HG02610 (cell line): Measurements from ENCODE around the gene LCN2.
"Not testable (repeated sequence)": the region's sequence is repeated elsewhere in the genome, so short reads cannot be mapped to it uniquely, and the experiment has no call there.

ENCODE experiments used
- ATAC-seq: cut with Tn5 transposase; IDR thresholded peaks from one replicate; pipeline ENCODE4 v1.9.1; 2021; ENCODE audit warnings: mild to moderate bottlenecking, moderate library complexity; ENCODE audit not compliant: unreplicated experiment

LCN2 gene

DNA sequence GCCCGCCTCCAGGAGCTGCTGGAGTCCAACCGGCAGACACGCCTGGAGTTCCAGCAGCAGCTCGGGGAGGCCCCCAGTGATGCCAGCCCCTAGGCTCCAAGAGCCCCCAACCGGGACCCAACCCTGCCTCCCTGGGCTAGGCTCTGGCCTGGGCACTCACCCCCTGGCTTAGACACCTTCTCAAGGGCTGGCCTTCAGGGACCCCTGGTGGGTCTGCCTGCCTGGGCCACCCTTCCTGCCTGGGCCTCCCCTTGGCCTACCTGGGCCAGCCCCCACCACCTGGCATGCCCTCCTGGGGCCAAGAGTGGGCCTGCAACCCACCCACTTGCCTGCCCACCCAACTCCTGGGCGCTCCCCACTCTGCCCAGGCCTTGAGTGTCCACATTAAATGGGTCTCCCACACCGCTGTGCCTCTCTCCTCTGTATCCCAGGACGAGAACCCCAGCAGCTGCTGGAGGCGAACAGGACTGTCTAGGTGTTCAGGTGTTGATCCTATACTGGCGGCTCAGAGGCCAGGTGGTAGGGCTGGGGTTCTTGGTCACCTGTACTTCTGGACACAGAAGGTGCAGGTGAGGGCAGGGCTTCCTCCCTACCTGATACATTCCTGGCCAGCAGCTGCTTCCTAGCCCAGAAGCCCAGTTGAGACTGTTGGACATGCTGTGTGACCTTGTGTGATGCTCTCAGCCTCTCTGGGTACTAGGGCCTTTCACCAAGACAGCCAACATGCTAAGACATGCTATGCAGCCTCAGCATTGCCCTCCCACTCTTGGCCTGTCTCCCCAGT lies 14.5 kb downstream of the LCN2 start:
- ATAC-seq, result no peak

DNA sequence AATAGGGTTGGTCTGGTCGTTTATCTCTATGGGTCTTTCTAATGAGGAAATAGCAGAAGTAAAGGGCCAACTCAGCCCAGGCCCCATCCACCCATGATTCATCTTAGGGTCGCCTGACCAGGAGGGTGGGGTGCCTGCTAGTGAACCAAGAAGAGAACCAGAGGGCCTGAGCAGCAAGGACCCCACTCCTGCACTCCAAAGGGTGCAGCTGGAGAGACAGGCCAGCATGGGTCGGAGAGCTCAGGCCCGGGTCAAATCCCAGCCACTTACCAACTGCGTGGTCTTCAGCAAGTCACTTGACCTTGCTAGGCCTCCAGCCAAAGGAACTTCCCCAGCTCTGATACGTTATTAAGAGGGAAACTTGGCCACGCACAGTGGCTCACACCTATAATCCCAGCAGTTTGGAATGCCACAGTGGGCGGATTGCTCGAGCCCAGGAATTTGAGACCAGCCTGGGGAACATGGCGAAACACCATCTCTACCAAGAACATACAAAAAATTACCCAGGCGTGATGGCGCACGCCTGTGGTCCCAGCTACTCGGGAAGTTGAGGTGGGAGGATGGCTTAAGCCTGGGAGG lies 15.1 kb downstream of the LCN2 start:
- ATAC-seq, result no peak

DNA sequence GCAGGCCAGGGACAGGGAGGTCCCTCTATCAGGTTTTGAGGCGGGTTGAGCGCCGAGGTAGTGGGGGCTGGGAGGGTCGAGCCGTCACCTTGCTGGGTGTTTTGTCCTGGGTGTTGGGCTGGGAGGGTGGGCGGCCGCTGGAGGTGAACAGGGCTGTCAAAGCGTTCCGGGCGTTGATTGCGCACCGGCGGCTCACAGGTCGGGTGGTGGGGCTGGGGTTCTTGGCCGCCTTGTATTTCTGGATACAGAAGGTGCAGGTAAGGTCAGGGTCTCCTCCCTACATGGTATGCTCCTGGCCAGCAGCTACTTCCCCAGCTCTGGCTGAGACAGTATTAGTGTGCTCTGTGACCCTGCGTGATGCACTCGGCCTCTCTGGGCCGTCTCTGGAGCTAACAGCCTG lies 16.9 kb downstream of the LCN2 start:
- no peak for ATAC-seq

DNA sequence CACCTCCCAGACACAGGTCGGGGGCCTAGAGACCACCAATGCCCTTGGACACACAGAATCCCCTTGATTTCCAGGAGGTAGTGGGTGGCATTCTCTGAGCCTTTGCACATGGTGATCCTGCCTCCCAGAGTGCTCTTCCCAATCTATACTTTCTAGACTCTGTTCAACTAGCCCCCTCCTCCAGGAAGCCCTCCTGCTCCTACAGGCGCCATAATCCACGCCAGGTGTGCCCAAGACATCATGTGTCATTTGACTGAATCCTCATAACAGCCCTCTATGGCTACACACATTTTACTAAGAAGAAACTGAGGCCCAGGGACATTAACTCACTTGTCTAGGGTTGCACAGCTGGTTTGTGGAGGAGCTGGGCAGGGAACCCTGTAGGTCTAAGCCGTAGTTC lies 18.0 kb downstream of the LCN2 start:
- ATAC-seq, result no peak

DNA sequence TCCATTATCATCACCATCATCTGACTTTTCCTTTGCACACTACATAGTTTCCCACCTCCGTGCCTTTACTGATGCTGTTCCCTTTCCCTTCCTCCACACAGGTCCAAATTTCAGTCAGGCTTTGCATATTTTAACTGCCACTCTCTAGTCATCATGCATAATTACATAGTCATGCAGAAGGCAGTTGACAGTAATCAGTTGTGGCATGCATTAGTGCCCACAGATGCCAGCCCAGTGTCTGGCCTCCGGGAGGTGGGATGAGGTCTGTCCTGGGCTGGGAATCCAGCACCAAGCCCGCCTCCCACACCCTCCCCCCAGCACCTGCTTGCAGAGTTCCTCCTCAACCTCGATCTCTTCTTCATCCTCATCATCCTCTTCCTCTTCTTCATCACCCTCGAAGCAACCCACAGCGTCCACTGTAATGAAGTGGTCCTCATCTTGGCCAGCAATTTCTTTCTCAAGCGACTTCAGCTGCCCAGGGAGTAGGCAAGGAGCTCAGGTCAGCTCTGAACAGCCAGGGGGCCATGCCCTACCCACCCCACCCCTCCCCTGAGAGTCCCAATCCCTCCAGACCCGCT lies 19.6 kb downstream of the LCN2 start:
- no peak for ATAC-seq

DNA sequence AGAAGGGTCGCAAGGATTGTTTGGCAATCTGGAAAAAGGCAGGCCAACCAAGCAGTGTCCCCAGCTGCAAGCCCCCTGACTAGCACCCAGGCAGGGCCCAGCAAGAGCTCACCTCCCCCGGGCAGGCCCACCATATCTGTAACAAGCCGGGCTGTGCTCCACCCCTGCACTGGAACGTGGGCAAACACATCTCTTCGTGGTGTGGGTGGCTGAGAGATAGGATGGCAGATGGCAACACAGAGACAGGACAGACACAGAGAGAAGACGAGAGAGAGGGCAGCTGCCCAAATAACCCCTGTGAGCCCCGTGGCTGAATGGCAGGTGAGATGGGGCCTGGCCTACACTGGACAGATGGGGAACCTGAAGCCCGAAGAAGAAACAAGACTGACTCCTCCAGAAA lies 20.2 kb downstream of the LCN2 start:
- ATAC-seq, result no peak

DNA sequence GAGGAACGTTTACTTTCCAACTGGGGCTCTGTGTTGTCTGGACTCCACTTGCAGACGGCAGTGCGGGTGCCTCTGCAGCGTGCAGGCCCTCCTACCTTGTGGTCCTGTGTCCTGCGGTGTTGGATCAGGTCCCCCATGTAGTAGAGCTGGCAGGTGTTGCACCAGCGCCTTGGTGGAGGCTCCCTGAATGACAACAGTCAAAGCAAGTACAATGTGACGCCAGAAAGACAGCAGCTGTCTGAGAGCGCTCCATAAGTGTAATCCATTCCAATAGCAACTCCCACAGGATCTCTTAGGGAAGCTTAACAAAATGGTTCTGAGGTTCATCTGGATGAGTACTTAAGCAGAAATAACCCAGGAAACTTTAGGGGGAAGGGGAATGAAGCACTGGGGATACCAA lies 20.7 kb downstream of the LCN2 start:
- no peak for ATAC-seq

DNA sequence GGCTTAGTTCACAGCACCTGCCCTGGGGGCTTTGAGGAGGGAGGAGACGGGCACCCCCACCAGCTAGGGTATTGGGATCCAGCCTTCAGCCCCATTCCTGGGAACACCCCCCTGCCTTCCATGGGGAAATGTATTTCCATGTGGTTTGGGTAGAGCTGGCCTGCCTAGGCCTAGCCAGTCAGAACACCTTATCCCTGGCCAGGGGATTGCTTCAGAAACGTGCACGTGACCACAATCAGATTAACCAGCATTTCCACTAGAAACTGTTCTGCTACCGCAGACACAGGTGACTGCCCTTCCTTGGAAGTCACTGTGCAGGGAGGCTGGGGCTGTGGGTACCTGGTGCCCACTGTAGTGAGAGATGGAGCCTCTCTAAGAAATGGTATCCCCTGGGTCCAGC lies 24.8 kb downstream of the LCN2 start:
- ATAC-seq, result no peak

DNA sequence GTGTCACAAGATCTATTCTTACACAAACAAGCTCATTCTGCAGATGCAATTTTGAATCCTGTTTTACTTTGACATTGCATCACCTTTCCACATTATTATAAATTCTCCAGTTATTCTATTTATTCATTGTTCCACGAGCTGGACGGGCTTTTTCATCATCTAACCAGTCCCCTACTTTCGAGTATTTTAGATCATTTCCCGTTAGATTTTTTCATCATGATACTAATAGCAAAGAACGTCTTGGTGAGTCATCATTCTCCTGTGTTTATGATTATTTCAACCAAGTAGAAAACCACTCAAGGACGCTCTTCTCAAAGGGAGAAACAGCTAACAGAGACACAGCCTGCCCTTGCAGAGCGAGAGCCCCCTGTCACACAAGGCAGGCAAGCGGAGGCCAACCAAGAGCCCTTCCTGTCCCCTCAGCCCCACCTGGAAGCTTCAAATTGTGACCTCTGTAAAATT lies 25.9 kb downstream of the LCN2 start:
- no peak for ATAC-seq

DNA sequence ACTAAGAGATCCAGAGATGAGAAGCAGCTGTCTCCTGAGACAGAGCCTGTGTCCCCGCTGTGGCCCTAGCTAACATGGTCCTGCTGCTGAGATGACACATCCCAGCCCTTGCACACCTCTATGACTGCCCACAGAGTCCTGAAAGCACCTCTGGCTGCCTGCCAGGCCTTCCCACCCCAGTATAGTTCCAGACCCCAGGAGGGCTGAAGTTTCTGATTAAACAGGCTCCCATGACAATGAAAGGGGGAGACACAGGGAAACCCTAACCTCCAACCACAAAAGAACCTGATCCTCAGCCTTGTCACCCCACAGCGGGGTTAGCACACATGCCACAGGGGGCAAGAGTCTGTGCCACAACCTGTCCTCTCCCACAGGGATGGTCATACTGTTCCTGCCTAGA lies 26.5 kb downstream of the LCN2 start:
- no peak for ATAC-seq

DNA sequence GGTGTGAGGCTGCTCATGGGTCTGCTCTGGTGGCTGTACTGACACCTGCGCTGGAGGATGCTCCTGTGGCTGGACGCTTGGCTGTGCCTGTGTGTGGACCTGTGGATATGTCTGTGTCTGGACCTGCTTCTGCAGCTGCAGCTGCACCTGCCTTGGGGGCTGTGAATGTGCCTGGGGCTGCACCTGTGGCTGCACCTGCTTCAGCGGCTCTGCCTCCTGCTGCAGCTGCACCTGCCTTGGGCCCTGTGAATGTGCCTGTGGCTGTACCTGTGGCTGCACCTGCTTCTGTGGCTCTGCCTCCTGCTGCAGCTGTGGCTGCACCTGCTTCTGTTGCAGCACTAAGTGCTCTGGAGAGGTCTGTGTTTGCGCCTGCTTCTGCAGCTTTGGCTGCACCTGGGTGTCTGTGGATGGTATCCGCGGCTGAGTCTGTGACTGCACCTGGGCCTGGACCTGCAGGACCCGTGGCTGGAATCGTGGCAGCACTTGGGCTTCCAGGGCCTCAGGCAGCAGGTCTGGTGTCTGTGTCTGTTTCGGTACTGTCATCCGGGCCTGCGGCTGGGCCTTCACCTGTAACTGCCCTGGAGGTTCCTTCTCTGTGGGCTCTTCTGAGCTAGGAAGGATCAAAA lies 29.7 kb downstream of the LCN2 start:
- no peak for ATAC-seq

DNA sequence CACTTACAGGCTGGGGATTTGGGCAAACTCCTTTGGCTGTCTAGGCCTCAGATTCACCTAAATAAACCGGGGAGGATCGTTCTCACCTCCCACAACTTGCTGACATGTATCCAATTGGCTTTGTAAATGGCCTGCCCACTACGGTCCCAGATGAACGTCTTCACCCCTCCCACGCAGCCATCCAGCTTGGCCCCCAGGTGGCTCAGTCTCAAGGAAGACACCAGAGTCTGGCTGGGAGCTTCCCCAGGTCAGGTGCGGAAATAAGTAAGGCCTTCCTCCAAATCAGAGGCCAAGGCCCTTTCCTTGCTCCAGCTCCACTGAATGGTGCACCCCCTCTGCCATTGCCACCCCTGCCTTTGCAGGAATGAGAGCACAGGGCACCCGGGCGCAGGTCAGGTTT lies 30.7 kb downstream of the LCN2 start:
- no peak for ATAC-seq

DNA sequence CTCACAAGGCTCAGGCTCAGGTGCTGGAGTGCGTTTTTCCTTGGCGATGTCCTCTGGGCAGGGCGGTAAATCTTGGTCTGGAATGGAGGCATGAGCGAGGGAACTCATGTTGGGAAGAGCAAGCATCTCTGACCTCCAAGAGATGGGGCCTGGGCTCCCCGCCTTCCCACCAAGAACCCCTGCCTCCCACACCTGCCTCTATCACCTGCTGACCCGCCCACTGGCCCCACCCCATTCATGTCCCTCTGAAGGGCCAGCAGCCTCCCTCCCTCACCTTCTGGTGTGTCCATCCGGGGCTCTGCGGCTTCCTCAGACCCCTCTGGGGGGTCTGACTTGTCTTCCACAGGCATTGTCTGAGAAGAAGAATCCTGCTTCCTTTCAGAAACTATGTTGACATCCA lies 31.2 kb downstream of the LCN2 start:
- ATAC-seq, result no peak

DNA sequence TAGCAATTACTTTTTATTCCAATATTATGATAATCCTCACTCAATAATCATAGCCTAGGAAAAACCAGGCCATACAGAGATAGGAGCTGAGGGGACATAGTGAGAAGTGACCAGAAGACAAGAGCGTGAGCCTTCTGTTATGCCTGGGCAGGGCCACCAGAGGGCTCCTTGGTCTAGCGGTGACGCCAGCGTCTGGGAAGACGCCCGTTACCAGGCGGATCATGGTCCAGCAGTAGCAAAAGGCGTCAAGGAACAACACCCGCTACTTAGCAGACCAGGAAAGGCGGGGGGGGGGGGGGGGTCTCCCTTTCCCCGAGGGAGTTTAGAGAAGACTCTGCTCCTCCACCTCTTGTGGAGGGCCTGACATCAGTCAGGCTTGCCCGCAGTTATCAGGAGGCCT lies 32.2 kb downstream of the LCN2 start:
- not testable (repeated sequence) for ATAC-seq

DNA sequence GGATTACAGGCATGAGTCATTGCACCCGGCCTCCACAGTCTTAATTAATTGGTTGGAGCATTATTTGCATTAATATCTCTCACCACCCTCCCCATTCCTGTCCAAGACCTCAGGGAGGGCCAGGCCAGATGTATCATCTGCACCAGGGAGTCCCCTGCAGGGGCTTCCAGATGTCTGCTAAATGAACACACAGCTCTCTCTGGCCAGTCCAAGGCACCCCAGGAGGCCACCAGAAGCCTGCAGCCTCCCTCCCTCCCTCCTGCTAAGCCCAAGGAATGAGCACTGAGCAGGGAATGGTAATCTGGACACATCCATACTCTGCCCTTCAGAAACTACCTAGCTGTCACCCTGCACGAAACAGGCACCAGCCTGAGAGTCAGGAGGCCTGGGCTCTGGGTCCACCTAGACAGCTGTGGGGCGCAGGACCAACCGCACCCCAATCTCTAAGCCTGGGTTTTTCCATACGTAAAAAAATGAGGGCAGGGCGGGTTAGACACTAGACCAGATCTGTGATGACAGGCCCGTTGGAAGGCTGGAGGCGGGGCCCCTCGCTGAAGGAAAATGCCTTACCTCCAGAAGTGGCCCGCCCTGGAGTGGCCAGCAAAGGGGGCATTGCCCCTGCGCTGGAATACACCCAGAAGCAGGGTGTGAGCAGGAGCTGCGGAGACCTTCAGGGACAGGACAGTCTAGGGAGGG lies 33.8 kb downstream of the LCN2 start:
- no peak for ATAC-seq

DNA sequence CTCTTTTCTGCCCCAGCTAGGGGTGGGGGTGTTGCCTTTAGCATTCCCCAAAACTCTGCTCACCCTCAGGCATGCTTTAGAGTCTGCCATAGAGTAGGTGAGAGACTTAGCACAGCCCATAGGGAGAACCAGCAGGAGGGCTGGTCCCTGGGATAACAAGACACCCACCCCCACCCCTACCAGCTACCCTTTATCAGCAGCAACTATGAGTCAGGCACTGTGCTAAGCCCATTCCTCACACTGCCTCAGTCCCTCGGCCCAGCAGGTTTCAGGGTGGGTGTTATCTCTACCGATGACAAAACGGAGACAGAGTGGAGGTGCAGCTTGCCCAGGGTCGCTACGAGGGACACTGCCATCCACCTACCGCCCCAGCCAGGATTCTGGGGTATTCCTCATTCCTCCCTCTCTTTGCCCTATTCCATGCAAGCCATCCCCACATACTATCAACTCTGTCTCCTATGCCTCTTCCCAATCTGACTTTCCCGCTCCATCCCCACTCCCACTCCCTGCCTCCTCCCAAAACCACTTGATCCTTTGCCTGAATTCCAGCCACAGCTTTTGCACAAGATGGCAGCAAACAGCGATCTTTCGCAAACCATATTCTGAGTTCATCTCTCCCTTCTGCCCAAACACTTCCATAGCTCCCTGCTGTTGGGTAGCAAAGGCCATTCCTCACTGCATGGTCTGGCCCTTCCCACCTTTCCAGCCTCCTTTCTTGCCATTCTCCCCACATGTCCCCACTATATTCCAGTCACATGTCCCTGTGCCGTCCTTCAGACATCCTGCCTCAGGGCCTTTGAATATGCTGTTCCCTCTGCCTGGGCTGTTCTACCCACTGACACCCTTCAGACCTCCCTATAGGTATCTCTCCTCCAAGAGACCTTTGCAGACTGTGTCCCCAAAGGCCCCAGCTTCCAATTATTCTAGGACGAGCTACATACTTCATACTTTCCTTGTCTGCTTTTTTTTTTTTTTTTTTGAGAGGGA lies 37.0 kb downstream of the LCN2 start:
- no peak for ATAC-seq

DNA sequence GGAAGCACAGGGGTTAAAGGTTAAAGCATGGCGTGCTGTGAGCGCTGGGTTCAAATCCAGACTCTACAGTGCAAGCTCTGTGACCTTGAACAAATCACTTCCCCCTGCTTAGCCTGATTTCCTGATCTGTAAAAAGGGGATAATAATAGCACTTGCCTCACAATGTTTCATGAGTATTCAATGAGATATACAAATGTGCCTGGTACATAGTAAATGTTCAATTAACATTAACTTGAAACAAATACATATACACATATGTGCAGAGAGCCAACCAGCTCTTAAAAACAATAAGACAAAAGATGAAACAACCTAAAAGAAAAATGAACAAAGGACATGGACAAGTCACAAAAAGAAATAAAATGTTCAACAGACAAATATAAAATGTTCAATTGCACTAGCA lies 38.1 kb downstream of the LCN2 start:
- no peak for ATAC-seq

DNA sequence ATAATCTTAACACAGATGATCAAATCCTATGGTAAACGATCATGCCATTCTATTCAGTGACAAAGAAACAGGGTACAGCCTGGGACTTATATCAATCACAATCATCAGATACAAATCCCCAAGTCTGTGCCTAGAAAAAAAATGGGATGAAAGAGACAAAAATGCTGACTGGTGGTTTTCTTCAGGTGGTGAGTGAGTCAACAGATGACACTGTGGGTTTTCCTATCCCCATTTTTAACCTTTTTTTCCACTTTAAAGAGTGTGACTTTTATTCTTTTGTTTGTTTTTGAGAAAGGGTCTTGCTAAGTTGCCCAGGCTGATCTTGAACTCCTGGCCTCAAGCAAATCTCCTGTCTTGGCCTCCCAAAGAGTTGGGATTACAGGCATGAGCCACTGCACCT lies 39.0 kb downstream of the LCN2 start:
- ATAC-seq, result no peak

DNA sequence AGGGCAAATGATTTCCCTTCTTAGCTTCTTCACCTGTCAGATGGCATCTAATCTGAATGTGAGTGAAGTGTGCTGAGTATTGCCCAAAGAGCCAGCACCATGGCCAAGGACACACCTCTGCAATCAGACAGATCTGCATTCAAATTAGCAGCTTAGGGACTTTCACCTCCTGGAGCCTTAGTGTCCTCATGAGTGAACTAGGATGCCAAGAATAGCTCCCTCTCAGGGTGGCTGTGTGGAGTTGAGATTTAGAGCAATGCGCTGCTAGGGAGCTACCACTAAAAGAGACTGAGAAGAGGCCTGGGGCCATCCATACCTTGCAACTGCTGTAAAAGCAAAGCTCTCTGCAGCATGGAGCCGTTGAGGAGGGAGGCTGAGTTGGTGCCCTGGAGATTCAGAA lies 40.8 kb downstream of the LCN2 start:
- ATAC-seq, result no peak
